Measurements from ENCODE around the gene AXDND1. TPM values are rescaled to one million over a fixed set of nuclear protein-coding genes. Genes with fewer than 3 reads are reported as not detected.

The AXDND1 gene
- polyA plus RNA-seq, 1 donor from 2014 or later = 1.1 TPM

DNA sequence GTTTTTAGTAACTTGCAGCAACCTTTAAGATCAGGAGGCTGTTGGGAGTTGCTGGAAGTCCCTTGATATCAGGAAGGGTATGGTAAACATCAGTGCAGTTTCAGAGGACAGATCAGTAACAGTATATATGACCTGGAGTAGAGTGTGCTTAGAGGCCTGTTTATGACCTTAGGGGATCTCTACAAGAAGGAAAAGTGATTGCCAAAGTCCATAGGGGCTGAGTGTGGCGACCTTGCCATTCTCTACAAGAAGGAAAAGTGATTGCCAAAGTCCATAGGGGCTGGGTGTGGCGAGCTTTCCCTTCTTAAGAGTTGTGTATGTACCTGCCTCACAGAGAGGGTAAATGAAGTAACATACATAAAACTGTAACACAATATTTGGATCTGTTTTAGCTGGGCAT lies 28.5 kb upstream of the AXDND1 start:
- Histone ChIP-seq H3K4me3 (ENCODE audit: low read length) (no peak overlapping the region), H3K9ac (ENCODE audit: low read length) (no peak overlapping the region), H3K9me3 (ENCODE audit: low read length) (no peaks in the 10 kb centered on the region), H2AFZ (ENCODE audit: low read depth, low read length) (no peak overlapping the region), H4K20me1 (ENCODE audit: insufficient read depth) (no peaks in the 10 kb centered on the region), H3F3A (ENCODE audit: insufficient read depth, low read length, poor library complexity, severe bottlenecking) (no peaks in the 10 kb centered on the region), H3K27ac (ENCODE audit: low read length) (no peak overlapping the region), H3K9me2 (ENCODE audit: insufficient read depth, low read length) (no peaks in the 10 kb centered on the region), H3K36me3 (ENCODE audit: insufficient read depth, low read length) (no peaks in the 10 kb centered on the region), H3K79me2 (replicated peaks; ENCODE audit: insufficient read depth, low read length) (no peaks in the 10 kb centered on the region), H3K4me2 (ENCODE audit: low read length) (no peak overlapping the region), H3K27me3 (ENCODE audit: insufficient read depth, low read depth, low read length) (no peaks in the 10 kb centered on the region)
- TF ChIP-seq POLR2AphosphoS5 (IDR thresholded peaks at IDR 0.05) = no peak
- TF ChIP-seq, protein P1, sequence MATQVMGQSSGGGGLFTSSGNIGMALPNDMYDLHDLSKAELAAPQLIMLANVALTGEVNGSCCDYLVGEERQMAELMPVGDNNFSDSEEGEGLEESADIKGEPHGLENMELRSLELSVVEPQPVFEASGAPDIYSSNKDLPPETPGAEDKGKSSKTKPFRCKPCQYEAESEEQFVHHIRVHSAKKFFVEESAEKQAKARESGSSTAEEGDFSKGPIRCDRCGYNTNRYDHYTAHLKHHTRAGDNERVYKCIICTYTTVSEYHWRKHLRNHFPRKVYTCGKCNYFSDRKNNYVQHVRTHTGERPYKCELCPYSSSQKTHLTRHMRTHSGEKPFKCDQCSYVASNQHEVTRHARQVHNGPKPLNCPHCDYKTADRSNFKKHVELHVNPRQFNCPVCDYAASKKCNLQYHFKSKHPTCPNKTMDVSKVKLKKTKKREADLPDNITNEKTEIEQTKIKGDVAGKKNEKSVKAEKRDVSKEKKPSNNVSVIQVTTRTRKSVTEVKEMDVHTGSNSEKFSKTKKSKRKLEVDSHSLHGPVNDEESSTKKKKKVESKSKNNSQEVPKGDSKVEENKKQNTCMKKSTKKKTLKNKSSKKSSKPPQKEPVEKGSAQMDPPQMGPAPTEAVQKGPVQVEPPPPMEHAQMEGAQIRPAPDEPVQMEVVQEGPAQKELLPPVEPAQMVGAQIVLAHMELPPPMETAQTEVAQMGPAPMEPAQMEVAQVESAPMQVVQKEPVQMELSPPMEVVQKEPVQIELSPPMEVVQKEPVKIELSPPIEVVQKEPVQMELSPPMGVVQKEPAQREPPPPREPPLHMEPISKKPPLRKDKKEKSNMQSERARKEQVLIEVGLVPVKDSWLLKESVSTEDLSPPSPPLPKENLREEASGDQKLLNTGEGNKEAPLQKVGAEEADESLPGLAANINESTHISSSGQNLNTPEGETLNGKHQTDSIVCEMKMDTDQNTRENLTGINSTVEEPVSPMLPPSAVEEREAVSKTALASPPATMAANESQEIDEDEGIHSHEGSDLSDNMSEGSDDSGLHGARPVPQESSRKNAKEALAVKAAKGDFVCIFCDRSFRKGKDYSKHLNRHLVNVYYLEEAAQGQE (IDR thresholded peaks at IDR 0.05; ENCODE audit: borderline replicate concordance) = no peak
- no peak for TF ChIP-seq TAF1 (IDR thresholded peaks at IDR 0.05; ENCODE audit: low read depth)
- TF ChIP-seq EP300 (conservative IDR thresholded peaks at IDR 0.05; ENCODE audit: poor library complexity, severe bottlenecking) = no peak

DNA sequence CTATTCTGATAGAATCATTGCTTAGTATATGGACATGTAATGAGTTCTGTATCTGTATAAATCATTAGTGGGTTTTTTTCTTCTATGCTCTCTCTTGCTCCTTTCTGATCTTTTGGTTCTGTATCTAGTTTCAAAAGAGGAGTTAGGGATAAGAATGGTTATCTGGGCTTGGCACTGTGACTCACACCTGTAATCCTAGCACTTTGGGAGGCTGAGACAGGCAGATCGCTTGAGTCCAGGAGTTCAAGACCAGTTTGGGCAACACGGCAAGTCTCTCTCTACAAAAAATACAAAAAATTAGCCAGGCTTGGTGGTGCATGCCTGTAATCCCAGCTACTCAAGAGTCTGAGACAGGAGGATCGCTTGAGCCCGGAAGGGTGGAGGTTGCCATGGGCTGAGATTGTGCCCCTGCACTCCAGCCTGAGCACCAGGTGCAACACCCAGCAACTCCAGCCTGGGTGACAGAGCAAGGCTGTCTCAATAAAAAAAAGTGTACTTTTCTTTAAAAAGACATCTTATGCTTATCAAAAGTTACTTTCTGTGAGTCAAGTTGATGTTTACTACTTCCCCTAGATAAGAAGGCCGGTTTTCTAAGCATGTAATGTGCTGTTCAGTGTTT lies 27.7 kb upstream of the AXDND1 start:
- H2AFZ ChIP-seq (ENCODE audit: low read depth, low read length) = no peak overlapping the region
- H3K9me2 ChIP-seq (ENCODE audit: insufficient read depth, low read length) = no peaks in the 10 kb centered on the region
- H3K4me2 ChIP-seq (ENCODE audit: low read length) = no peak overlapping the region
- H3F3A ChIP-seq (ENCODE audit: insufficient read depth, low read length, poor library complexity, severe bottlenecking) = no peaks in the 10 kb centered on the region
- H3K27me3 ChIP-seq (ENCODE audit: insufficient read depth, low read depth, low read length) = no peaks in the 10 kb centered on the region
- H3K9me3 ChIP-seq (ENCODE audit: low read length) = no peaks in the 10 kb centered on the region
- no peak overlapping the region for H3K9ac ChIP-seq (ENCODE audit: low read length)
- no peaks in the 10 kb centered on the region for H3K79me2 ChIP-seq (replicated peaks; ENCODE audit: insufficient read depth, low read length)
- no peaks in the 10 kb centered on the region for H3K36me3 ChIP-seq (ENCODE audit: insufficient read depth, low read length)
- no peaks in the 10 kb centered on the region for H4K20me1 ChIP-seq (ENCODE audit: insufficient read depth)
- no peak overlapping the region for H3K4me3 ChIP-seq (ENCODE audit: low read length)
- TF ChIP-seq RAD21 (conservative IDR thresholded peaks at IDR 0.05) (no peak), SMC3 (conservative IDR thresholded peaks at IDR 0.05; ENCODE audit: poor library complexity) (no peak)
- TF ChIP-seq, protein P2, sequence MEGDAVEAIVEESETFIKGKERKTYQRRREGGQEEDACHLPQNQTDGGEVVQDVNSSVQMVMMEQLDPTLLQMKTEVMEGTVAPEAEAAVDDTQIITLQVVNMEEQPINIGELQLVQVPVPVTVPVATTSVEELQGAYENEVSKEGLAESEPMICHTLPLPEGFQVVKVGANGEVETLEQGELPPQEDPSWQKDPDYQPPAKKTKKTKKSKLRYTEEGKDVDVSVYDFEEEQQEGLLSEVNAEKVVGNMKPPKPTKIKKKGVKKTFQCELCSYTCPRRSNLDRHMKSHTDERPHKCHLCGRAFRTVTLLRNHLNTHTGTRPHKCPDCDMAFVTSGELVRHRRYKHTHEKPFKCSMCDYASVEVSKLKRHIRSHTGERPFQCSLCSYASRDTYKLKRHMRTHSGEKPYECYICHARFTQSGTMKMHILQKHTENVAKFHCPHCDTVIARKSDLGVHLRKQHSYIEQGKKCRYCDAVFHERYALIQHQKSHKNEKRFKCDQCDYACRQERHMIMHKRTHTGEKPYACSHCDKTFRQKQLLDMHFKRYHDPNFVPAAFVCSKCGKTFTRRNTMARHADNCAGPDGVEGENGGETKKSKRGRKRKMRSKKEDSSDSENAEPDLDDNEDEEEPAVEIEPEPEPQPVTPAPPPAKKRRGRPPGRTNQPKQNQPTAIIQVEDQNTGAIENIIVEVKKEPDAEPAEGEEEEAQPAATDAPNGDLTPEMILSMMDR (IDR thresholded peaks at IDR 0.05; ENCODE audit: poor library complexity, severe bottlenecking) = no peak
- H3K27ac ChIP-seq (ENCODE audit: low read length) = no peak overlapping the region

DNA sequence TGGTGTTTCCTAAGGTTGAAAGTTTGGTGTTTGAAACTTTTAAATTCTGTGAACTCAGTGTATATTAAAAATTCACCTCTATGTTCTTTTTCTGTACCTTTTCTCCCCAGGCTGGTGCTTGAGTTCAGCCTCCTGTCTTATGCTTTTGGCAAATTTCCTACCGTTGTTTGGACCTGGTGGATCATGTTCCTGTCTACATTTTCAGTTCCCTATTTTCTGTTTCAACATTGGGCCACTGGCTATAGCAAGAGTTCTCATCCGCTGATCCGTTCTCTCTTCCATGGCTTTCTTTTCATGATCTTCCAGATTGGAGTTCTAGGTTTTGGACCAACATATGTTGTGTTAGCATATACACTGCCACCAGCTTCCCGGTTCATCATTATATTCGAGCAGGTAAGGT lies 24.9 kb upstream of the AXDND1 start:
- no peak overlapping the region for H2AFZ ChIP-seq (ENCODE audit: low read depth, low read length)
- H3K27me3 ChIP-seq (ENCODE audit: insufficient read depth, low read depth, low read length) = no peaks in the 10 kb centered on the region
- TF ChIP-seq MXI1 (conservative IDR thresholded peaks at IDR 0.05; ENCODE audit: poor library complexity, severe bottlenecking) (no peak), EP300 (conservative IDR thresholded peaks at IDR 0.05; ENCODE audit: poor library complexity, severe bottlenecking) (no peak)
- TF ChIP-seq, protein P1 (IDR thresholded peaks at IDR 0.05; ENCODE audit: borderline replicate concordance) = no peak
- H3F3A ChIP-seq (ENCODE audit: insufficient read depth, low read length, poor library complexity, severe bottlenecking) = no peaks in the 10 kb centered on the region
- H3K9me2 ChIP-seq (ENCODE audit: insufficient read depth, low read length) = no peaks in the 10 kb centered on the region
- no peak overlapping the region for H3K4me2 ChIP-seq (ENCODE audit: low read length)
- H3K79me2 ChIP-seq (replicated peaks; ENCODE audit: insufficient read depth, low read length) = no peaks in the 10 kb centered on the region
- H3K9ac ChIP-seq (ENCODE audit: low read length) = no peak overlapping the region
- H4K20me1 ChIP-seq (ENCODE audit: insufficient read depth) = no peaks in the 10 kb centered on the region
- no peaks in the 10 kb centered on the region for H3K36me3 ChIP-seq (ENCODE audit: insufficient read depth, low read length)
- H3K4me3 ChIP-seq (ENCODE audit: low read length) = no peak overlapping the region
- H3K9me3 ChIP-seq (ENCODE audit: low read length) = no peaks in the 10 kb centered on the region
- H3K27ac ChIP-seq (ENCODE audit: low read length) = no peak overlapping the region

All from neural cell (in vitro differentiated cells).